Raji (cell line): ENCODE data around the gene BSG.

Experiments
- POLR2A ChIP-seq: IDR thresholded peaks from 2 replicates; pipeline ENCODE4 v1.6.1; 2011; ENCODE audit warnings: low read depth, low read length, control low read depth; ENCODE audit not compliant: insufficient read depth

The BSG gene

GRCh38 chr19:556611-557382, 15.6 kb upstream of the BSG start:
- no peak for TF ChIP-seq POLR2A

- TF ChIP-seq POLR2A: no peak
Measured at GRCh38 chr19:558770-559439, 13.5 kb upstream of the BSG start.

- TF ChIP-seq POLR2A: no peak
Measured at GRCh38 chr19:560121-560520, 12.3 kb upstream of the BSG start.

- no peak for TF ChIP-seq POLR2A
Measured at GRCh38 chr19:566403-566802, 6.0 kb upstream of the BSG start.

- no peak for TF ChIP-seq POLR2A
Measured at GRCh38 chr19:566844-567243, 5.6 kb upstream of the BSG start.

GRCh38 chr19:567296-567900, 5.0 kb upstream of the BSG start:
- no peak for TF ChIP-seq POLR2A

GRCh38 chr19:570251-570686, 2.1 kb upstream of the BSG start:
- TF ChIP-seq POLR2A: no peak

- peak; percentile 72 for TF ChIP-seq POLR2A
Measured at GRCh38 chr19:570937-571565, 1.3 kb upstream of the BSG start.

GRCh38 chr19:571566-571974, 826 bp upstream of the BSG start:
- TF ChIP-seq POLR2A: no peak

GRCh38 chr19:572743-573518, 535 bp downstream of the BSG start:
- TF ChIP-seq POLR2A: no peak

GRCh38 chr19:573519-573825, 1.1 kb downstream of the BSG start:
- no peak for TF ChIP-seq POLR2A

- no peak for TF ChIP-seq POLR2A
Measured at GRCh38 chr19:574658-575526, 2.5 kb downstream of the BSG start.

GRCh38 chr19:575527-576506, 3.4 kb downstream of the BSG start:
- TF ChIP-seq POLR2A: no peak

- TF ChIP-seq POLR2A: no peak
Measured at GRCh38 chr19:576768-577438, 4.5 kb downstream of the BSG start.
